GM12872 (cell line): Measurements from ENCODE around the gene PSMG2.

Experiments
- CTCF ChIP-seq: IDR thresholded peaks from 3 replicates; pipeline ENCODE4 v1.5.1; 2011; ENCODE audit warnings: low read depth, mild to moderate bottlenecking, low read length, moderate library complexity; ENCODE audit not compliant: insufficient read depth

The PSMG2 gene

GRCh38 chr18:12747530-12748315, 44.9 kb downstream of the PSMG2 start:
- TF ChIP-seq CTCF, result no peak

- TF ChIP-seq CTCF, result no peak
These were observed 45.8 kb downstream of the PSMG2 start for GRCh38 chr18:12748671-12749070.

- no peak for TF ChIP-seq CTCF
These were observed 46.3 kb downstream of the PSMG2 start for GRCh38 chr18:12749121-12749520.

GRCh38 chr18:12750076-12750714, 47.4 kb downstream of the PSMG2 start:
- TF ChIP-seq CTCF, result no peak

GRCh38 chr18:12750715-12751502, 48.1 kb downstream of the PSMG2 start:
- no peak for TF ChIP-seq CTCF

GRCh38 chr18:12751503-12751884, 48.7 kb downstream of the PSMG2 start:
- TF ChIP-seq CTCF, result no peak

- TF ChIP-seq CTCF, result no peak
These were observed 49.0 kb downstream of the PSMG2 start for GRCh38 chr18:12751891-12752290.
